Stimulated activated CD8-positive, alpha-beta memory T cell treated with anti-CD3 and anti-CD28 coated beads, Interleukin-15, amount 100 ng/mL, for 48 hours (primary cell): ENCODE measurements around the gene NEK4.
"Not testable (repeated sequence)": the region's sequence is repeated elsewhere in the genome, so short reads cannot be mapped to it uniquely, and the experiment has no call there.

ENCODE experiments used
- DNase-seq, 2 donors: peaks; one replicate each; pipeline ENCODE4 v3.0.0-alpha.2; 2020; ENCODE audit warnings: low read depth in 2 of 2

Gene NEK4

GRCh38 chr3:52731590-52731989 is 39.1 kb downstream of the NEK4 start:
- no peak for DNase-seq

- no peak for DNase-seq
Observed at GRCh38 chr3:52730681-52731080, 40.1 kb downstream of the NEK4 start.

GRCh38 chr3:52728753-52729152 is 42.0 kb downstream of the NEK4 start:
- not testable (repeated sequence) for DNase-seq

GRCh38 chr3:52724511-52724910 is 46.2 kb downstream of the NEK4 start:
- DNase-seq: no peak

GRCh38 chr3:52723935-52724334 is 46.8 kb downstream of the NEK4 start:
- no peak for DNase-seq

GRCh38 chr3:52722491-52722890 is 48.2 kb downstream of the NEK4 start:
- DNase-seq: no peak

GRCh38 chr3:52721730-52722008 is 49.1 kb downstream of the NEK4 start:
- no peak for DNase-seq

- no peak for DNase-seq
Observed at GRCh38 chr3:52721002-52721729, 49.6 kb downstream of the NEK4 start.

- no peak for DNase-seq
Observed at GRCh38 chr3:52719618-52720017, 51.1 kb downstream of the NEK4 start.

GRCh38 chr3:52715714-52716305 is 54.9 kb downstream of the NEK4 start:
- DNase-seq: no peak

GRCh38 chr3:52714335-52715302 is 56.1 kb downstream of the NEK4 start:
- DNase-seq: no peak

GRCh38 chr3:52712291-52713212 is 58.2 kb downstream of the NEK4 start:
- no peak for DNase-seq

- DNase-seq: no peak
Observed at GRCh38 chr3:52710512-52710911, 60.2 kb downstream of the NEK4 start.

- DNase-seq: no peak
Observed at GRCh38 chr3:52707585-52707984, 63.2 kb downstream of the NEK4 start.

- peak; percentile 78 to 79 for DNase-seq
Observed at GRCh38 chr3:52705688-52706686, 64.8 kb downstream of the NEK4 start, which contains the start of the genes GLT8D1 and SPCS1. TSS of gene GLT8D1 (minus strand) at chr3:52705791. CDS start at chr3:52700460, 5,331 bp downstream. TSS of gene SPCS1 (plus strand) at chr3:52706106. CDS start at chr3:52706247, 141 bp downstream.

- DNase-seq: no peak
Observed at GRCh38 chr3:52705438-52705687, 65.4 kb downstream of the NEK4 start.

GRCh38 chr3:52704611-52705437 is 65.9 kb downstream of the NEK4 start:
- DNase-seq: no peak

GRCh38 chr3:52703341-52703740 is 67.4 kb downstream of the NEK4 start:
- no peak for DNase-seq

GRCh38 chr3:52697632-52697965 is 73.1 kb downstream of the NEK4 start:
- no peak for DNase-seq
